Endothelial cell of umbilical vein (primary cell): ENCODE data around the gene PDSS2.

Experiments
- CTCF ChIP-seq, 2 donors: IDR thresholded peaks; 1 replicate in 1 of 2; 2 replicates in 1 of 2; pipeline ENCODE4 v1.5.1; 2011; ENCODE audit warnings: low read length in 2 of 2, mild to moderate bottlenecking in 2 of 2, moderate library complexity in 2 of 2, control low read depth in 1 of 2, inconsistent platforms in 1 of 2, low read depth in 1 of 2; ENCODE audit not compliant: insufficient read depth in 1 of 2; ENCODE audit errors: extremely low read depth in 1 of 2
- EZH2 ChIP-seq: IDR thresholded peaks from 2 replicates; pipeline ENCODE4 v1.6.1; 2012; ENCODE audit warnings: borderline replicate concordance, low read depth, mild to moderate bottlenecking, moderate library complexity, low read length, inconsistent platforms; ENCODE audit not compliant: severe bottlenecking
- FOS ChIP-seq: IDR thresholded peaks from 2 replicates; pipeline ENCODE4 v1.6.1; 2011; ENCODE audit warnings: mild to moderate bottlenecking, low read length, moderate library complexity, borderline replicate concordance; ENCODE audit not compliant: insufficient read depth
- GATA2 ChIP-seq: IDR thresholded peaks from 2 replicates; pipeline ENCODE4 v1.7.0; 2011; ENCODE audit warnings: low read depth, mild to moderate bottlenecking, moderate library complexity, mixed read lengths, low read length; ENCODE audit not compliant: insufficient read length, insufficient read depth
- POLR2A ChIP-seq: IDR thresholded peaks from 2 replicates; pipeline ENCODE4 v1.6.1; 2012; ENCODE audit warnings: low read depth, mild to moderate bottlenecking, control low read depth, low read length
- POLR2AphosphoS5 ChIP-seq: IDR thresholded peaks from 2 replicates; pipeline ENCODE4 v1.6.1; 2012; ENCODE audit warnings: low read depth, mild to moderate bottlenecking, control low read depth, low read length, moderate library complexity; ENCODE audit not compliant: insufficient read depth
- TF ChIP-seq, protein P1 (sequence below): IDR thresholded peaks from 2 replicates; pipeline ENCODE4 v1.6.1; 2011; ENCODE audit not compliant: insufficient read depth, insufficient read length

- TF ChIP-seq POLR2A, result no peak
- TF ChIP-seq CTCF (IDR thresholded peaks at IDR 0.05; ENCODE audit: extremely low read depth in 1 of 2, insufficient read depth in 1 of 2, low read depth in 1 of 2, low read length in 2 of 2), result no peak
- TF ChIP-seq POLR2AphosphoS5, result no peak
- TF ChIP-seq EZH2, result no peak
- TF ChIP-seq, protein P1, sequence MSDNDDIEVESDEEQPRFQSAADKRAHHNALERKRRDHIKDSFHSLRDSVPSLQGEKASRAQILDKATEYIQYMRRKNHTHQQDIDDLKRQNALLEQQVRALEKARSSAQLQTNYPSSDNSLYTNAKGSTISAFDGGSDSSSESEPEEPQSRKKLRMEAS, result no peak
- no peak for TF ChIP-seq FOS
- TF ChIP-seq GATA2, result peak; percentile 31
Observed at GRCh38 chr6:107115695-107116327, 343.6 kb downstream of the PDSS2 start.
